ENCODE measurements around the gene MYH6. TPM values are rescaled to one million over a fixed set of nuclear protein-coding genes. Genes with fewer than 3 reads are reported as not detected.

MYH6 gene
- total RNA-seq, 1 donor from 2014 or later = not detected

DNA sequence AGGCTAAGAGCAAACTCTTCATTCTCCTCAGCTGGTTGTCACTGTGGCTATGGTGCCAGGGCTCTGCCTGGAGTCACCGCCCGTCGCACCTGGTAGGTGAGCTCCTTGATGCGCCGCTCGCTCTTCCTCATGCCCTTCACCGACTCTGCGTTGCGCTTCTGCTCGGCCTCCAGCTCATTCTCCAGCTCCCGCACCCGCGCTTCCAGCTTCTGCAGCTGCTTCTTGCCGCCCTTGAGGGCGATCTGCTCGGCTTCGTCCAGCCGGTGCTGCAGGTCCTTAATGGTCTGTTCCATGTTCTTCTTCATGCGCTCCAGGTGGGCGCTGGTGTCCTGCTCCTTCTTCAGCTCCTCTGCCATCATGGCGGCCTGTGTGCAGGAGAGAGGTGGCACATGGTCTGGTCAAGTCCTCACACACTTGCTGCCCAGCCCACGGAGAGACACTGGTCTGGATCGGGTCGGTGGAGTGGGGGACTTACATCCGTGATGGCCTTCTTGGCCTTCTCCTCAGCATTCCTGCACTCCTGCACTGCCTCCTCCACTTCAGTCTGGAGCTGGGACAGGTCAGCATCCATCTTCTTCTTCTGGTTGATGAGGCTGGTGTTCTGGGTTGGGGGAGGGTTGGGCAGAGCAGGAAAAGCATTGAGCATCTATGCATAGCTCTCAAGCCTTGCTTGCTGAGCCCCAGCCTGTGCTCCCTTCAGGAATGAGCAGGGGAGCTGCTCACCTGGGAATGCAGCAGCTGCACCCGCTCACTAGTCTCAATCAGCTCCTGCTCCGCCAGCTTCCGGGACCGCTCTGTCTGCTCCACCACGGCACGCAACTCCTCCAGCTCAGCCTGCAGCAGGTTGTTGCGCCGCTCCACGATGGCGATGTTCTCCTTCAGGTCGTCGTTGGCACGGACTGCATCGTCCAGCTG, 7.1 kb upstream of the MYH6 start:
- no peaks in the 10 kb centered on the region for H3K36me3 ChIP-seq (ENCODE audit: control insufficient read depth, insufficient read depth, low read length)
- H3K27me3 ChIP-seq (ENCODE audit: control insufficient read depth, insufficient read depth, low read length) = no peaks in the 10 kb centered on the region
- TF ChIP-seq, protein P1, sequence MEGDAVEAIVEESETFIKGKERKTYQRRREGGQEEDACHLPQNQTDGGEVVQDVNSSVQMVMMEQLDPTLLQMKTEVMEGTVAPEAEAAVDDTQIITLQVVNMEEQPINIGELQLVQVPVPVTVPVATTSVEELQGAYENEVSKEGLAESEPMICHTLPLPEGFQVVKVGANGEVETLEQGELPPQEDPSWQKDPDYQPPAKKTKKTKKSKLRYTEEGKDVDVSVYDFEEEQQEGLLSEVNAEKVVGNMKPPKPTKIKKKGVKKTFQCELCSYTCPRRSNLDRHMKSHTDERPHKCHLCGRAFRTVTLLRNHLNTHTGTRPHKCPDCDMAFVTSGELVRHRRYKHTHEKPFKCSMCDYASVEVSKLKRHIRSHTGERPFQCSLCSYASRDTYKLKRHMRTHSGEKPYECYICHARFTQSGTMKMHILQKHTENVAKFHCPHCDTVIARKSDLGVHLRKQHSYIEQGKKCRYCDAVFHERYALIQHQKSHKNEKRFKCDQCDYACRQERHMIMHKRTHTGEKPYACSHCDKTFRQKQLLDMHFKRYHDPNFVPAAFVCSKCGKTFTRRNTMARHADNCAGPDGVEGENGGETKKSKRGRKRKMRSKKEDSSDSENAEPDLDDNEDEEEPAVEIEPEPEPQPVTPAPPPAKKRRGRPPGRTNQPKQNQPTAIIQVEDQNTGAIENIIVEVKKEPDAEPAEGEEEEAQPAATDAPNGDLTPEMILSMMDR (IDR thresholded peaks at IDR 0.05; ENCODE audit: insufficient read depth, low read length, poor library complexity, severe bottlenecking) = no peak
- H3K4me3 ChIP-seq (ENCODE audit: low read depth, low read length) = no peak overlapping the region
- no peak for DNase-seq (ENCODE audit: low read depth)

DNA sequence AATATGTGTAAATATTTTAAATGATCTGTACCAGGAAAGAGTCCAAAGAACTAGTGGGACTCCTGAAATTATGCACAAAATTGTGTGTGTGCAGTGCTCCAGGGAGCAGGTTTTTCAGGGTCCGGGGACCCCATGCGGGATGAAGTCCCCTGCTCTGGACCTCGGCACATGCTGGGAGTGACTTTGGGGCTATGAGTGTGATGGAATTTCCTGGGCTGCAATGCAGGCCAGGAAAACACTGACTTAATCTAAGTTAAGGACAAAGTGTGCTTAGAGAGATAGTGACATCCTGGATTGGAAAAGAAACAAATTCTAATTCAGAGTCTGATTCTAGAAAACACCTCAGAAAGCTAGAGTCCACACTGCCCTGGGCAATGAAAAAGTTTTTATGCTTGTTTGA, 6.2 kb upstream of the MYH6 start:
- no peak overlapping the region for H3K4me3 ChIP-seq (ENCODE audit: low read depth, low read length)
- TF ChIP-seq, protein P1 (IDR thresholded peaks at IDR 0.05; ENCODE audit: insufficient read depth, low read length, poor library complexity, severe bottlenecking) = no peak
- no peaks in the 10 kb centered on the region for H3K36me3 ChIP-seq (ENCODE audit: control insufficient read depth, insufficient read depth, low read length)
- H3K27me3 ChIP-seq (ENCODE audit: control insufficient read depth, insufficient read depth, low read length) = no peaks in the 10 kb centered on the region
- no peak for DNase-seq (ENCODE audit: low read depth)

DNA sequence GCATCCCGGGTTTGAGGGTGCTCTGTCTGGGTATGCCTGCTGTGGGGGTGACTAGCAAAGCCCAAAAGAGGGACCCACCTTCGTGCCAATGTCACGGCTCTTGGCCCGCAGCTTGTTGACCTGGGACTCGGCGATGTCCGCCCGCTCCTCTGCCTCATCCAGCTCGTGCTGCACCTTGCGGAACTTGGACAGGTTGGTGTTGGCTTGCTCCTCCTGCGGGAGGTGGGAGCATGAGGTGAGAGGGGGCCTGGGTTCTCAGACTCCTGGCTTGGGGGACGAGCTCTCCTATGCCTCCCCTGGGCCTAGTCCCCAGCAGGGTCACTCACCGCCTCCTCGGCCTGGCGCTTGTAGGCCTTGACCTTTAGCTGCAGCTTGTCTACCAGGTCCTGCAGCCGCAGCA, 5.6 kb upstream of the MYH6 start:
- TF ChIP-seq, protein P1 (IDR thresholded peaks at IDR 0.05; ENCODE audit: insufficient read depth, low read length, poor library complexity, severe bottlenecking) = no peak
- no peaks in the 10 kb centered on the region for H3K27me3 ChIP-seq (ENCODE audit: control insufficient read depth, insufficient read depth, low read length)
- DNase-seq (ENCODE audit: low read depth) = no peak
- H3K36me3 ChIP-seq (ENCODE audit: control insufficient read depth, insufficient read depth, low read length) = no peaks in the 10 kb centered on the region
- no peak overlapping the region for H3K4me3 ChIP-seq (ENCODE audit: low read depth, low read length)

DNA sequence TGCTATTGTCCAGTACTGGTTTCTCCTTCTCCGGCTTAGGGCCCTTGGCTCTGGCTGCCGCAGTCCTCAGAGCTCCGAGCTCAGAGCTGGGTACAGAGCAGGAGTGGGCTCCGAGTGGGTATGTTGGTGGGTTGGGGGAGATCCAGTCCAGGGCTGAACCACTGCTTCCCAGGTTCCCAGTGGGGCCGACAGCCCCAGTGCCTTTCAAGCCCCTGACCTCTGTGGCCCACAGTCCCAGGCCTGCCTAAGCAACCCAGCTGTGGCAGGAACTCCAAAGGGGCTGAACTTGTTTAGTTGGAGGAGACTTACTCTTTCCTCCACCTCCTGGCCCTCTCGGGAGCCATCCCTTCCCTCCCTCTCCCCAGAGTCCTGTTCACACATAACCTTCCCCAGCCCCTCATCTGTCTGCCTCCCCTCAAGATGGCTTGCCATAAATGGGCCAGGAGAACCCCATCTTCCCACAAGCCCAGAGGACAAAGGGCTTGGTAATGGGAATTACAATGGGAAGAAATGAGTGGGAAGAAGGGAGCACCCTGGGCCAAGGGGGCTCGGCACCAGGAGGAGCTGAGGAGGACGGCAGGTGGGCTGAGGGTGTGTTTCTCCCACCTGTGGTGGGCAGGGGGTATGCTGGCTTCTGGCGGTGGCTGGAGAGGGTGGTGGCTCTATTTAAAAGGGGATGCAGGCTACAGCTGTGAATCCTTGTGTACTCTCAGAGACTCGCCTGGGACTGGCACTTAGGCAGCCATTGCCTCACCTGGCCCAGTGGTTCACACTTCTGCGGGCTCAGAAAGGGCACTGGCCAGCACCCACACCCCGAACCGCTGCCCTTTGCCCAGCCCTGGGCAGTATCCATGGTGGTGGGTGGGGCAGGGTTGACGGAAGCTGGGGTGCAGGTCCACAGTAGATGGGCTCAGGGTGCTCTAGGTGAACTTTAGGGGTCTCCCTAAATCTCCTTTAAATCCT, 3.8 kb upstream of the MYH6 start:
- TF ChIP-seq, protein P1 (IDR thresholded peaks at IDR 0.05; ENCODE audit: insufficient read depth, low read length, poor library complexity, severe bottlenecking) = no peak
- no peak for DNase-seq (ENCODE audit: low read depth)
- Histone ChIP-seq H3K27me3 (ENCODE audit: control insufficient read depth, insufficient read depth, low read length) (no peaks in the 10 kb centered on the region), H3K4me3 (ENCODE audit: low read depth, low read length) (no peak overlapping the region), H3K36me3 (ENCODE audit: control insufficient read depth, insufficient read depth, low read length) (no peaks in the 10 kb centered on the region)

DNA sequence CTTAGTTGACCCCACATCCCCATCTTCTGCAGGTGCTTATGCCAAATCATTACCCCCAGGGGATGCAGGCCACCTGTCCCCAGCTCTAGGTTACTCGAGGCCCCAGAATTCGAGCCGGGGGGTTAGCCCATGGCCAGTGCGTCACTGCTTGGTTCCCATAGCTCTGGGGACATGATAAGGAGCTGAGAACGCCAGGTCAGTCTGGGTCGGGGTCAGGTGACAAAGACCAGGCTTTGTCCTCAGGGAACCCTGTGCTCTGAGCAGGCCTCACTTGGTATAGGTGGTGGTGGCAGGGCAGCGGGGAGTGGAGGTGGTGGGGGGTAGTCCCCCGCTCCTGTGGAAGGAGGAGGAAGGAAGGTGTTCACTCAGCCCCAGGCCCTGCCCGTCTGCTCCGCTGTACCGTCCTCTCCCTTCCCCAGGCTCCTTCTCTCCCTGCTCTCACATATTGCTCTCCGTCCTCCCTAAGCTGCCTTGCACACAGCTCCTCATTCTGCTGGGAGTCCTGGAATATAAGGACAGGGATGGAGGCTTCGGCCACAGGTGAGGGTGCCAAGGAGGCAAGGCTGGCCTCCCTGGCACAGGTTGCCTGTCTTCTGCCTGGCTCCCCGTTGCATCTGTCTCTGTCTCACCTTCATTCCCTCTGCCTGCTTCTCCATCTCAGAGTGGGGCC, 2.0 kb upstream of the MYH6 start:
- no peak for DNase-seq (ENCODE audit: low read depth)
- Histone ChIP-seq H3K36me3 (ENCODE audit: control insufficient read depth, insufficient read depth, low read length) (no peaks in the 10 kb centered on the region), H3K27me3 (ENCODE audit: control insufficient read depth, insufficient read depth, low read length) (peaks cover 4% of the 10 kb centered on the region), H3K4me3 (ENCODE audit: low read depth, low read length) (no peak overlapping the region)
- TF ChIP-seq, protein P1 (IDR thresholded peaks at IDR 0.05; ENCODE audit: insufficient read depth, low read length, poor library complexity, severe bottlenecking) = no peak
